Measurements from ENCODE around the gene NEK9. TPM values are rescaled to one million over a fixed set of nuclear protein-coding genes. Genes with fewer than 3 reads are reported as not detected.
"Not testable (repeated sequence)": the region's sequence is repeated elsewhere in the genome, so short reads cannot be mapped to it uniquely, and the experiment has no call there.

The NEK9 gene
- total RNA-seq, 1 donor from 2014 or later, result 78.1 TPM

GRCh38 chr14:75077794-75078193, 49.1 kb downstream of the NEK9 start:
- intact Hi-C loops (cut with DNase I), result no loop called here
- no peak for ATAC-seq
- Histone ChIP-seq H3K27me3 (no peaks in the 10 kb centered on the region), H3K27ac (no peak overlapping the region), H3K4me1 (no peaks in the 10 kb centered on the region), H3K36me3 (no peaks in the 10 kb centered on the region), H3K4me3 (no peak overlapping the region), H3K9me3 (no peaks in the 10 kb centered on the region)
- TF ChIP-seq CTCF (IDR thresholded peaks at IDR 0.05), result no peak
- DNase-seq, result no peak

- no peak for TF ChIP-seq CTCF (IDR thresholded peaks at IDR 0.05)
- ATAC-seq (no peak), DNase-seq (no peak)
- Histone ChIP-seq H3K9me3 (no peaks in the 10 kb centered on the region), H3K4me3 (peak overlapping the region; percentile 58), H3K4me1 (peaks cover 24% of the 10 kb centered on the region), H3K27ac (peak overlapping the region; percentile 93), H3K27me3 (no peaks in the 10 kb centered on the region), H3K36me3 (no peaks in the 10 kb centered on the region)
- intact Hi-C loops (cut with DNase I), result no loop called here
Observed at GRCh38 chr14:75070383-75070782, 56.5 kb downstream of the NEK9 start.

- Histone ChIP-seq H3K4me1 (peaks cover 24% of the 10 kb centered on the region), H3K4me3 (peak overlapping the region; percentile 58), H3K9me3 (no peaks in the 10 kb centered on the region), H3K27ac (peak overlapping the region; percentile 93), H3K36me3 (no peaks in the 10 kb centered on the region), H3K27me3 (no peaks in the 10 kb centered on the region)
- intact Hi-C loops (cut with DNase I), result no loop called here
- no peak for DNase-seq
- peak; percentile 34 for ATAC-seq
- TF ChIP-seq CTCF (IDR thresholded peaks at IDR 0.05), result no peak
Observed at GRCh38 chr14:75069811-75070145, 57.1 kb downstream of the NEK9 start.

GRCh38 chr14:75069121-75069810, 57.6 kb downstream of the NEK9 start, which contains the start of gene ZC2HC1C:
Gene ZC2HC1C (plus strand): TSS chr14:75069641. CDS start chr14:75070574, 933 bp downstream.
- Histone ChIP-seq H3K4me3 (peak within 1 kb of the TSS; percentile 58), H3K27ac (peak within 1 kb of the TSS; percentile 93), H3K27me3 (no peaks in the 10 kb centered on the region), H3K9me3 (no peaks in the 10 kb centered on the region), H3K4me1 (peaks cover 28% of the 10 kb centered on the region), H3K36me3 (no peaks in the 10 kb centered on the region)
- intact Hi-C loops (cut with DNase I), result no loop called here
- ATAC-seq, result peak; percentile 96
- TF ChIP-seq CTCF (IDR thresholded peaks at IDR 0.05), result no peak
- DNase-seq, result peak; percentile 99

- Histone ChIP-seq H3K9me3 (no peaks in the 10 kb centered on the region), H3K27me3 (no peaks in the 10 kb centered on the region), H3K4me1 (peaks cover 31% of the 10 kb centered on the region), H3K27ac (peak overlapping the region; percentile 93), H3K4me3 (peak overlapping the region; percentile 58), H3K36me3 (no peaks in the 10 kb centered on the region)
- TF ChIP-seq CTCF (IDR thresholded peaks at IDR 0.05), result no peak
- no peak for DNase-seq
- intact Hi-C loops (cut with DNase I), result no loop called here
- no peak for ATAC-seq
Observed at GRCh38 chr14:75068294-75069120, 58.3 kb downstream of the NEK9 start.

- peaks cover 37% of the 10 kb centered on the region for H3K4me1 ChIP-seq
- H3K36me3 ChIP-seq; H3K27me3 ChIP-seq; DNase-seq; intact Hi-C loops (cut with DNase I); H3K9me3 ChIP-seq; ATAC-seq: not testable (repeated sequence)
- H3K27ac ChIP-seq, result peak overlapping the region; percentile 93
- peak overlapping the region; percentile 58 for H3K4me3 ChIP-seq
Observed at GRCh38 chr14:75067765-75068164, 59.1 kb downstream of the NEK9 start.
